Stimulated activated CD4-positive, alpha-beta T cell treated with anti-CD3 and anti-CD28 coated beads, Interleukin-4, amount 100 ng/mL, for 24 hours (primary cell): ENCODE data around the gene SYT8.
"Not testable (repeated sequence)": the region's sequence is repeated elsewhere in the genome, so short reads cannot be mapped to it uniquely, and the experiment has no call there.

Experiments
- DNase-seq: peaks from one replicate; pipeline ENCODE4 v3.0.0-alpha.2; 2020

Gene SYT8

DNA sequence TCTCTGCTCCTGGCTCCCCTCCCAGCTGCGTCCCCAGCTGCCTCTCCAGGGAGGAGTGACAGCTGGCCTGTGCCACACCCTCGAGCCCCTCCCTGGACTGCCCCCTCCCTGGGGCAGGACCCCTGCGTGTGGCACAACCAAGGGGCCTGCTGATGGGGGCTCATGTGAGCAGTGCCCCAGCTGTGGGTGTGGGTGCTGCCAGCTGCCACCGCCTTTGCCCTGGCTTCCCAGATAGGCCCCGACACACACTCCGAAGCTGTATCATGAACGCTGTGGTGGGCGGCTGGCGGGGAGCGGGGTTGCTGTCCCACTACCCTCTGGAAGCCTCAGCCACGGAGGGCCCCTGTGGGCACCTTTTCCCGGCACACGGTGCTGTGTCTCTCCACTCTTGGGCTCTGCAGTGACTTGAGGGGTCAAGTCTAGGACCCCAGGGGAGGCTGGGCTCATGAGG is 41.1 kb downstream of the SYT8 start:
- not testable (repeated sequence) for DNase-seq

DNA sequence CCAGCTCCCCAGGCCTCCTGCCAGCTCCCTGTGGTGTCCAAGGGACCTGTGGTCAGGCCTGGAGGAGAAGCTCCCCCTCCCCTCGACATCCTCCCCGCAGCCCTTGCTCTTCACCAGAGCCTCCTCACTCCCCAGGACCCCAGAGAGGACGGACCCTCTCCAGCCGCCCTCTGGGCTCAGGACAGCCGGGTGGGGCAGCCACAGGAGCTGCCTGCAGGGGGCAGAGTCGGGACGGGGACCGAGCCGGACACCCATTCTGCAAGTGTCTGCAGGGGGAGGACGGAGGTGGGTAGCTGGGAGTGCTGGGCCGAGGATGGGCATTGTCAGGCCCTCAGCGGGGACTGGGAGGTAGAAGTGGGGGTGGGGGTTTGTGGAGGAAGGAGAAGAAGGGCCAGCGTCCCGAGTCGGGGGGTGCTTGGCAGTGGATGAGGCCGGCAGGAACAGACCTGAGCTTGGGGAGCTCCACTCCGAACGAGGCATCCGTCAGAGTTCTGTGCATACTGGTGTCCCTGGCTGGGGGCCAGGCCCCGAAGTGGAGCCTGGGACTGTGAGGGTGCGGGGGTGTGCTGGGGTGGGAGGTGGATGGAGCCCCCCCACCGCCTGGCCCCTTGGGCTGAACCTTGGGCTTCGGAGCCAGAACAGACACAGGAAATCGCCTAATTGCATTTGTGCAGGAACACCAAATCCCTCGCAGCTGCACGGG is 41.7 kb downstream of the SYT8 start:
- no peak for DNase-seq

GRCh38 chr11:1877211-1878136 is 42.7 kb downstream of the SYT8 start:
- no peak for DNase-seq

- no peak for DNase-seq
Measured at GRCh38 chr11:1878137-1879031, 43.6 kb downstream of the SYT8 start.

DNA sequence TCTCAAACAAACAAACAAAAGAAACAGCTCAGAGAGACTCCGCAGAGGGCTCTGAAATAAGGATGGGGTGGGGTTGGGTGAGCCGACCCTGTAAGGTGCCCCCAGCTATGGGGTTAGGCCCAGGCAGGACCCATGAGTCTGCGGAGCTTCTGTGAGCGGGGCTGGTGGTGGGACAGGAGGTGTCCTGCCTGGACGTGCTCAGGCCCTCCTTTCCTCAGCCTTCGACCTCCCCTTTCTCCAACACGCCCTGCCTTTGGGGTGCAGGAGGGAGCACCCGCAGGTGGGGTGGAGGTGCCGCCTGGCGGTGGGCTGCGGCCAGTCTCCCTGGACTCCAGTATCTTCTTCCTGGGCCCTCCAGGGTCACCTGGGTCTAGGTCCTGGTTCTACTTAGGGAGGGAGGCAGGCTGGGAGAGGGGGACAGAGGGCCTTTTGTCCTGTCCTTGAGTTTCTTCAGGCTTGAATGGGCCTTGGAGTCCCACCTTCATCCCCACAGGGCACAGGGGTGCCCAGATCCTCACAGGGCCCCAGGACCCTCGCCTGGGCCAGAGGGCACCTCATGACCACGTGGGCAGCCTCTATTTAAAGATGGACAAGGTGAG is 44.7 kb downstream of the SYT8 start:
- no peak for DNase-seq

DNA sequence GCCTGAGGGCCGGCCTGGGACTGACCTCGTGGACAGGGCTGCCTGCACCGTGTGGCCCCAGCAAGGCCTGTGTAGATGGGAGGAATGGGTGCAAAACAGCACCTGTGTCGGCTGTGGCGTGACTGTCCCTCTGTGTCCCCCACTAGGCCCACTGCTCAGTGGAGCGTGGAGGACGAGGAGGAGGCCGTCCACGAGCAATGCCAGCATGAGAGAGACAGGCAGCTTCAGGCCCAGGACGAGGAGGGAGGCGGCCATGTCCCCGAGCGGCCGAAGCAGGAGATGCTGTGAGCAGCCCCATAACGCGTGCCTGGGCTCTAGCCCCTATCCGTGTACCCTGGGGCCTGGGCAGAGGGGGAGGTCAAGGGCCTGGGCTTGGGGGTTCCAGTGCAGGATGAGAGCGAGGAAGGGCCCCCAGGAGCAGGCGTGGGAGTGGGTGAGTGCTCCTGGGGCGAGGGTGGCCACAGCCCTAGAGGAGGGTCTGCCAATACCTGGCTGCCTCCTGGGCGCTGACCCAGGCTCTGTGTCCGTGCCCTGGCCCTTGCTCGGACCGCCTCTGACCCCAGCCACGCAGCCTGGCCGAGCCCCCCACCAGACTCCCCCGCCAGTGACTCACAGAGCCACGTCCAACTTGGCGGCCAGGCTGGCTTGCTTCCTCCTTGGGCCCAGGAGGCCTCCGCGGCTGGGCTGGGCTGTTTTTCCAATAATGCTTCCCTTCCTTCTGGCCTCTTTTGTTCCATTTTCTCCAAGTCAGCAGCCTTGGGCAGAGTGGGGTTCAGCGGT is 45.3 kb downstream of the SYT8 start:
- DNase-seq, result no peak

DNA sequence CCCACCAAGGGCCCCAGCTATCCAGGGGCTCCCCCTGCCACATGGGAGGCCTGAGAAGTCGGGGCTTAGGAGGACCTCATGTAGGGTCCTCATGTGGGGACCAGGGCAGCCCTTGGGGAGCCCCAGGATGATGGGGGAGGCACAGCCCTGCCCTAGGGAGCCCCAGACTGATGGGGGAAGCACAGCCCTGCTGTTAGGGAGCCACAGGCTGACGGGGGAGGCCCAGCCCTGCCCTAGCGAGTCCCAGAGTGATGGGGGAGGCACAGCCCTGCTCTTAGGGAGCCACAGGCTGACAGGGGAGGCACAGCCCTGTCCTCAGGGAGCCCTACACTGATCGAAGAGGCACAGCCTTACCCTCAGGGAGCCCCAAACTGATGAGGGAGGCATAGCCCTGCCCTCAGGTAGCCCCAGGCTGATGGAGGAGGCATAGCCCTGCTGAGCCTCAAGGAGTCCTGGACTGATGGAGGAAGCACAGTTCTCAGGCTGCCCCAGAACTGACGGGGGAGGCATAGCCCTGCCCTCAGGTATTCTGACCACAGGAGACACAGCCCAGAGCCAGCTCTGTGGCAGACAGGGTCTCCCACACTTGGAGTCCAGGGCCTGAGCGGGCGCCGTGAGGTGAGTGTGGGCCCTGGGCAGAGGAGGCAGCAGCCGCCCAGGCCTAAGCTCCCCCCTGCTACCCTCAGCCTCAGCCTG is 46.1 kb downstream of the SYT8 start:
- no peak for DNase-seq

DNA sequence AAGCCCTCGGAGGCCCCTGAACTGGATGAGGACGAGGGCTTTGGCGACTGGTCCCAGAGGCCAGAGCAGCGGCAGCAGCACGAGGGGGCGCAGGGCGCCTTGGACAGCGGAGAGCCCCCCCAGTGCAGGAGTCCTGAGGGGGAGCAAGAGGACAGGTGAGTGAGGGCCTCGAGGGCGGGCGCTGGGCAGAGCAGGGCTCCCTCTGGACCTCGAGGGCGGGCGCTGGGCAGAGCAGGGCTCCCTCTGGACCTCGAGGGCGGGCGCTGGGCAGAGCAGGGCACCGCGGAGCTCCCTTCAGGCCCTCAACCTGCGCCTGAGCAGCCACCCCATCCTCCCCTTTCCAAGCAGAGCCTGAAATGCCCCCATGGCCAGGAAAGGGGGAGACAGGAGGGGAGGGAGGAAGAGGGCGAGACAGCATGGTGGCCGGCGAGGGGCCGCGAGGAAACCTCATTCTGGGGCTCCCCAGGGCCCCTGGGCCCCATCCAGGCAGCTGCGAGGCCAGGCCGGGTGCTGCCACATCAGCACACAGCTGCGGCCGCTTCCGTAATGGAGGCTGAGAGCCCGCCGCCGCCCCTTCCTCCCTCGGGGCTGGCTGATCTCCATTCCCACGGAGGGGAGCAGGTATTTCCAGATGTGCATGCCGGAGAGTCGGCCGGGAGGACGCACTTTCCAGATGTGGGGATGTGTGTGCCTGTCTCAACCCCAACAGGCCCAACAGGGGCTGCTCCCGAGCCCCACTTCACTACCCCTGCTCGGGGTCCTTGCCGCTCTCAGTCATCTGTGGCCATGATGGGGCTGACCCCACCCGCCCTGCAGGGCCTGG is 46.9 kb downstream of the SYT8 start:
- no peak for DNase-seq

- DNase-seq, result peak; percentile 81
Measured at GRCh38 chr11:1882265-1883238, 47.8 kb downstream of the SYT8 start.

GRCh38 chr11:1883346-1884302 is 48.8 kb downstream of the SYT8 start:
- DNase-seq, result no peak

DNA sequence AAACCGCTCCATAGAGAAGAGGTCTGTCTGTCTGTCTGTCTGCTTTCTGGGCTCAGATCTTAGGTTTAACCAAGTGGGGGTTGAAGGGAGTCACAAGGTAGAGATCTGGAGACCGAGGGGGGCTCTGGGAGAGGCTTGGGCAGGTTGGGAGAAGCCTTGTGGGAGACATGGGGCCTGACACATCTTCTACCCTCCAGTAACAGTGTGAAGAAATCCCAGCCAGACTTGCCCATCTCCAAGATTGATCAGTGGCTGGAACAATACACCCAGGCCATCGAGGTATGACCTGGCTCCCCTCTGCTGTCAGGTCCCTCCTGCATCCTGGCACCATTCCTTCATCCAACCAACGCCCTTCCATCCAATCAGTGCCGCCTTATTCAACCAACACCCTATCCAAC is 49.5 kb downstream of the SYT8 start:
- DNase-seq, result no peak

- not testable (repeated sequence) for DNase-seq
Measured at GRCh38 chr11:1886551-1886950, 51.8 kb downstream of the SYT8 start.
